Liver (tissue), 9 donors: ENCODE results near the gene MED25. TPM values are rescaled to one million over a fixed set of nuclear protein-coding genes. Genes with fewer than 3 reads are reported as not detected.

Source experiments
- DNase-seq: peaks from one replicate; pipeline ENCODE4 v3.0.0-alpha.2; 2017; ENCODE audit warnings: low spot score
- H3K27ac ChIP-seq, 2 donors: one replicate each; pipeline ENCODE4 v1.7.0; 2013; ENCODE audit warnings: inconsistent platforms in 2 of 2, low read length in 2 of 2, control low read depth in 1 of 2, low read depth in 1 of 2, mild to moderate bottlenecking in 1 of 2
- H3K27me3 ChIP-seq, 4 donors: one replicate each; pipeline versions ENCODE4 v1.6.1 to v1.7.0; 2013; ENCODE audit warnings: low read length in 3 of 4, inconsistent platforms in 1 of 4, mild to moderate bottlenecking in 1 of 4, moderate library complexity in 1 of 4; ENCODE audit not compliant: control insufficient read depth in 4 of 4, insufficient read depth in 4 of 4
- H3K36me3 ChIP-seq, 4 donors: one replicate each; pipeline versions ENCODE4 v1.6.1 to v1.7.0; 2013; ENCODE audit warnings: low read length in 3 of 4, mild to moderate bottlenecking in 3 of 4, low read depth in 1 of 4, moderate library complexity in 1 of 4; ENCODE audit not compliant: control insufficient read depth in 4 of 4, insufficient read depth in 3 of 4
- H3K4me1 ChIP-seq, 4 donors: one replicate each; pipeline versions ENCODE4 v1.6.1 to v1.7.0; 2013; ENCODE audit warnings: low read length in 3 of 4, mild to moderate bottlenecking in 3 of 4, moderate library complexity in 1 of 4; ENCODE audit not compliant: control insufficient read depth in 4 of 4, insufficient read depth in 4 of 4
- H3K4me3 ChIP-seq, 3 donors: one replicate each; pipeline versions ENCODE4 v1.6.1 to v1.7.0; 2013; ENCODE audit warnings: low read length in 3 of 3, control low read depth in 1 of 3, low read depth in 1 of 3, mild to moderate bottlenecking in 1 of 3
- H3K9ac ChIP-seq, 2 donors: one replicate each; pipeline ENCODE4 v1.7.0; 2013; ENCODE audit warnings: low read length in 2 of 2, mild to moderate bottlenecking in 2 of 2, moderate library complexity in 2 of 2, control low read depth in 1 of 2, low read depth in 1 of 2
- H3K9me3 ChIP-seq, 4 donors: one replicate each; pipeline versions ENCODE4 v1.6.1 to v1.7.0; 2013; ENCODE audit warnings: low read length in 3 of 4; ENCODE audit not compliant: control insufficient read depth in 4 of 4
- ATF3 ChIP-seq: IDR thresholded peaks from 2 replicates; pipeline ENCODE4 v1.6.1; 2016; ENCODE audit warnings: antibody characterized with exemption
- CTCF ChIP-seq: fragments of 150-350 bp; IDR thresholded peaks from 2 replicates; pipeline ENCODE4 v1.5.1; 2017; ENCODE audit warnings: improper control_type of control experiment, low read depth, low read length; ENCODE audit not compliant: missing input control
- EGR1 ChIP-seq, 2 donors: IDR thresholded peaks; 2 replicates each; pipeline ENCODE4 v1.6.1; 2016 to 2018; ENCODE audit warnings: antibody characterized with exemption in 2 of 2, low read depth in 2 of 2
- FOXA2 ChIP-seq: IDR thresholded peaks from 2 replicates; pipeline ENCODE4 v1.6.1; 2016; ENCODE audit warnings: antibody characterized with exemption
- GABPA ChIP-seq, 2 donors: IDR thresholded peaks in 1 of 2; conservative IDR thresholded peaks in 1 of 2; 2 replicates each; pipeline ENCODE4 v1.6.1; 2016; ENCODE audit warnings: antibody characterized with exemption in 2 of 2, mild to moderate bottlenecking in 1 of 2, moderate library complexity in 1 of 2
- HNF4A ChIP-seq, 2 donors: conservative IDR thresholded peaks; 2 replicates each; pipeline ENCODE4 v1.6.1; 2016; ENCODE audit warnings: antibody characterized with exemption in 2 of 2, mild to moderate bottlenecking in 2 of 2
- HNF4G ChIP-seq: IDR thresholded peaks from 2 replicates; pipeline ENCODE4 v1.6.1; 2016; ENCODE audit warnings: antibody characterized with exemption
- MAX ChIP-seq: IDR thresholded peaks from 2 replicates; pipeline ENCODE4 v1.6.1; 2016; ENCODE audit warnings: antibody characterized with exemption
- NR2F2 ChIP-seq: IDR thresholded peaks from 2 replicates; pipeline ENCODE4 v1.6.1; 2016; ENCODE audit warnings: antibody characterized with exemption
- RXRA ChIP-seq, 2 donors: IDR thresholded peaks; 2 replicates each; pipeline ENCODE4 v1.6.1; 2017 to 2018; ENCODE audit warnings: antibody characterized with exemption in 2 of 2, mild to moderate bottlenecking in 1 of 2
- SP1 ChIP-seq: IDR thresholded peaks from 2 replicates; pipeline ENCODE4 v1.6.1; 2018; ENCODE audit warnings: antibody characterized with exemption, mild to moderate bottlenecking
- TAF1 ChIP-seq: conservative IDR thresholded peaks from 2 replicates; pipeline ENCODE4 v1.6.1; 2016; ENCODE audit warnings: antibody characterized with exemption, mild to moderate bottlenecking
- YY1 ChIP-seq: IDR thresholded peaks from 2 replicates; pipeline ENCODE4 v1.6.1; 2016; ENCODE audit warnings: antibody characterized with exemption, mild to moderate bottlenecking
- WGBS: extraction: QIAGEN DNeasy Blood & Tissue Kit; methylation state at CpG from one replicate; pipeline ENCODE4 v1.1.7; 2013; 5-methylcytosine and 5-hydroxymethylcytosine counted together
- polyA plus RNA-seq, 2 donors: library from polyadenylated mRNA; stranded (reverse) in 1 of 2; unstranded in 1 of 2; fragments of 200-250 nt in 1 of 2; fragments of >200 nt in 1 of 2; fragmentation: Nextera tagmentation in 1 of 2; extraction: Ambion mirVana in 1 of 2; gene quantifications; one replicate each; pipeline versions ENCODE4 v1.2.1 to v1.2.3, GENCODE V29; 2013 to 2015
- total RNA-seq, 2 donors: library from RNA; depleted of rRNA; stranded (reverse); fragments of >200 nt; gene quantifications; one replicate each; pipeline ENCODE4 v1.2.3, GENCODE V29; 2014
- donor health status: healthy.
- donor health status: healthy.
- donor health status: healthy.
- donor health status: healthy.
- donor health status: healthy.

The MED25 gene
- total and polyA plus RNA-seq, 4 donors: 4.7 to 24.1 (median 9.6) TPM

GRCh38 chr19:49846408-49846807 is 28.3 kb downstream of the MED25 start:
- Histone ChIP-seq H3K9ac (no peak overlapping the region), H3K27ac (no peak overlapping the region), H3K36me3 (no peaks in the 10 kb centered on the region), H3K4me1 (peaks cover 0 to 8% (median 3%) of the 10 kb centered on the region in 4 donors), H3K4me3 (no peak overlapping the region), H3K9me3 (no peaks in the 10 kb centered on the region), H3K27me3 (no peaks in the 10 kb centered on the region)
- WGBS: 76% methylated on average over 5 of the region's 5 CpGs
- no peak for DNase-seq
- TF ChIP-seq FOXA2: no peak
- no peak for TF ChIP-seq YY1

GRCh38 chr19:49847731-49848696 is 29.9 kb downstream of the MED25 start:
- Histone ChIP-seq H3K9me3 (no peaks in the 10 kb centered on the region), H3K4me1 (peaks cover 2 to 19% (median 13%) of the 10 kb centered on the region in 4 donors), H3K4me3 (no peak overlapping the region), H3K36me3 (no peaks in the 10 kb centered on the region), H3K9ac (no peak overlapping the region), H3K27ac (no peak overlapping the region), H3K27me3 (no peaks in the 10 kb centered on the region)
- no peak for DNase-seq
- 90% methylated on average over 10 of the region's 10 CpGs for WGBS
- TF ChIP-seq MAX: no peak
- no peak for TF ChIP-seq CTCF
- no peak for TF ChIP-seq NR2F2
- TF ChIP-seq HNF4A (conservative IDR thresholded peaks at IDR 0.05): no peak
- TF ChIP-seq ATF3: no peak
- TF ChIP-seq TAF1: no peak
- TF ChIP-seq GABPA (IDR thresholded peaks at IDR 0.05 in 1 of 2, conservative IDR thresholded peaks at IDR 0.05 in 1 of 2): no peak

GRCh38 chr19:49848938-49849337 is 30.8 kb downstream of the MED25 start:
- H3K36me3 ChIP-seq: no peaks in the 10 kb centered on the region
- 88% methylated on average over 3 of the region's 3 CpGs for whole genome bisulfite sequencing
- DNase-seq: no peak
- no peak overlapping the region for H3K4me3 ChIP-seq
- peaks cover 2 to 19% (median 13%) of the 10 kb centered on the region in 4 donors for H3K4me1 ChIP-seq
- H3K27me3 ChIP-seq: no peaks in the 10 kb centered on the region
- H3K27ac ChIP-seq: no peak overlapping the region
- H3K9ac ChIP-seq: no peak overlapping the region
- H3K9me3 ChIP-seq: no peaks in the 10 kb centered on the region
- TF ChIP-seq HNF4G (no peak), RXRA (IDR thresholded peaks at IDR 0.05) (no peak), EGR1 (IDR thresholded peaks at IDR 0.05; ENCODE audit: low read depth in 2 of 2) (no peak), SP1 (no peak)
